KMS-11 (cell line): ENCODE data around the gene ABCB8.
"Not testable (repeated sequence)": the region's sequence is repeated elsewhere in the genome, so short reads cannot be mapped to it uniquely, and the experiment has no call there.

Source experiments
- H2AFZ ChIP-seq: fragments of 200-600 bp; sonication (generic); 2 replicates; pipeline ENCODE4 v1.6.1; 2016; ENCODE audit warnings: antibody characterized with exemption, mixed run types, low read depth
- H3K27ac ChIP-seq: fragments of 200-600 bp; sonication (generic); 2 replicates; pipeline ENCODE4 v1.6.1; 2016; ENCODE audit warnings: mild to moderate bottlenecking, mixed run types
- H3K27me3 ChIP-seq: fragments of 200-600 bp; sonication (generic); 2 replicates; pipeline ENCODE4 v1.6.1; 2017; ENCODE audit warnings: mild to moderate bottlenecking, low read depth, mixed run types, moderate library complexity; ENCODE audit not compliant: insufficient read depth
- H3K36me3 ChIP-seq: fragments of 200-600 bp; sonication (generic); 2 replicates; pipeline ENCODE4 v1.6.1; 2017; ENCODE audit warnings: mild to moderate bottlenecking, mixed run types; ENCODE audit not compliant: insufficient read depth
- H3K4me1 ChIP-seq: fragments of 200-600 bp; sonication (generic); 2 replicates; pipeline ENCODE4 v1.6.1; 2016; ENCODE audit warnings: mild to moderate bottlenecking, low read depth, mixed run types; ENCODE audit not compliant: poor library complexity, severe bottlenecking
- H3K4me2 ChIP-seq: fragments of 200-600 bp; sonication (generic); 2 replicates; pipeline ENCODE4 v1.7.0; 2016; ENCODE audit warnings: mild to moderate bottlenecking, mixed run types
- H3K4me3 ChIP-seq: fragments of 200-600 bp; sonication (generic); IDR thresholded peaks from 2 replicates; pipeline ENCODE4 v1.6.1; 2017; ENCODE audit warnings: low read depth, low read length, mixed read lengths; ENCODE audit not compliant: insufficient read depth
- H3K79me2 ChIP-seq: fragments of 200-600 bp; sonication (generic); 2 replicates; pipeline ENCODE4 v1.6.1; 2016; ENCODE audit warnings: low read depth, mixed run types; ENCODE audit not compliant: insufficient read depth
- H3K9ac ChIP-seq: fragments of 200-600 bp; sonication (generic); 2 replicates; pipeline ENCODE4 v1.6.1; 2016; ENCODE audit warnings: mild to moderate bottlenecking, mixed run types
- H4K20me1 ChIP-seq: fragments of 200-600 bp; sonication (generic); 2 replicates; pipeline ENCODE4 v1.6.1; 2016; ENCODE audit warnings: mild to moderate bottlenecking, mixed run types; ENCODE audit not compliant: insufficient read depth
- CTCF ChIP-seq: fragments of 200-600 bp; sonication (generic); conservative IDR thresholded peaks from 2 replicates; pipeline ENCODE4 v1.6.1; 2017; ENCODE audit warnings: low read depth, mild to moderate bottlenecking, antibody characterized with exemption, low read length, moderate library complexity, mixed read lengths

The ABCB8 gene

DNA sequence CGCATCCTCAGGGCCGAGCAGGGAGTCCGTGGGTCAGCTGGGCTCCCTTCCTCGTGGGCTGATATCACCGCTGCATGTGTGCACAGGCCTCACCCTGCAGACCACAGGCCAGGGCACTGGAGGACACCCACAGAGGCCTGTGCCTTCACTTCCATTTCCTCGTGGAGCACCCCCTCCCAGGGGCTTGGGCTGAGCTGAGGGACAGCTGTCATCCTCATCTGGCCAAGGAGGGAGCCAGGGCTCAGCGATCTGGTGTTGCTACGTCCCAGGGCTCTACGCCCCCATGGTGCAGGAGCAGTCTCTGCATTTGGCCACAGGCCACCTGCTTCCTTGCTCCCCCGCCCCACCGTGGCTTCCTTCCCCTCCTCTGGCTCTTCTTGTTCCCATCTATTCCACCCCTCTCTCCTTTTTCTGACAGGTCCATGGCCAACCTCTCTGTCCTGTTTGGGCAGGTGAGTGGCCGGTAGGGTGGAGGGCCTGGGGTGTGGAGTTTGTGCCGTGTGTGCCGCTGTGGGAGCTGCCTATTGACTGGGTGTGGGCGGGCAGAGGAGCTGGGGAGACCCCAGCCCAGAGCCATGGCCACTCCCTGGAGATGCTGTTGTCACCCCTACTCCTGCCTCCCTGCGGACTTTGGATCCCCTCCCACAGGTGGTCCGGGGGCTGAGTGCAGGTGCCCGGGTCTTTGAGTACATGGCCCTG, 11.7 kb downstream of the ABCB8 start:
- no peak overlapping the region for H3K9ac ChIP-seq
- no peak overlapping the region for H2AFZ ChIP-seq
- TF ChIP-seq CTCF = no peak
- H3K27me3 ChIP-seq = no peaks in the 10 kb centered on the region
- H3K4me3 ChIP-seq = no peak overlapping the region
- no peaks in the 10 kb centered on the region for H4K20me1 ChIP-seq
- H3K4me1 ChIP-seq = peaks cover 12% of the 10 kb centered on the region
- H3K36me3 ChIP-seq = no peaks in the 10 kb centered on the region
- H3K4me2 ChIP-seq = no peak overlapping the region
- H3K27ac ChIP-seq = no peak overlapping the region
- H3K79me2 ChIP-seq = no peaks in the 10 kb centered on the region

DNA sequence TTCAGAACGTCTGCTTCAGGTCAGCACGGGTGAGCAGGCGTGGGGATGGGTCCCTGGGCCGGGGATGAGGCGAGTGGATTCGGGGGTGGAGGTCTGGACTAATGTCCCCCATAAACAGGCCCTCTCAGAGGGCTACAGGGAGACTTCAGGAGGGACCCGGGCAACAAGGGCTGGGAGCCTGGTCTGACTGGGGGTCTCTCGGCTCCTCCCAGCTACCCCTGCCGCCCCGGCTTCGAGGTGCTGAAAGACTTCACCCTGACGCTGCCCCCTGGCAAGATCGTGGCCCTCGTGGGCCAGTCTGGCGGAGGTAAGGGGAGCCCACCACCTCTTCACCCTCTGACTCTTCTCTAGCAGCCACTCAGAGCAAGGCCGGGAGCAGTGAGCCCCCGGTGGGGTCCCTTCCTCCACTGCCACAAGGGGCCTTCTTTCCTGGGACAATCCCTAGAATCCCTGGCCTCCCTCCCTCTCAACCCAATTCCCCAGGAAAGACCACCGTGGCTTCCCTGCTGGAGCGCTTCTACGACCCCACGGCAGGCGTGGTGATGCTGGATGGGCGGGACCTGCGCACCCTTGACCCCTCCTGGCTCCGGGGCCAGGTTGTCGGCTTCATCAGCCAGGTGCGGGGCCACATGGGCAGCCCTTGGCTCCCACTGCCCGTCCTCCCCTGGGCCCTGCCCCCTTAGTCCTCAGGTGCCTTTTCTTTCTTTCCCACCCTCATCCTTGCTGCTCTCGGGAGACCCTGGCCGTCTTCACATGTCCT, 12.5 kb downstream of the ABCB8 start:
- no peak overlapping the region for H3K27ac ChIP-seq
- peaks cover 12% of the 10 kb centered on the region for H3K4me1 ChIP-seq
- no peaks in the 10 kb centered on the region for H3K27me3 ChIP-seq
- H3K79me2 ChIP-seq = no peaks in the 10 kb centered on the region
- no peak overlapping the region for H3K4me2 ChIP-seq
- TF ChIP-seq CTCF = no peak
- H3K9ac ChIP-seq = no peak overlapping the region
- H3K36me3 ChIP-seq = no peaks in the 10 kb centered on the region
- no peak overlapping the region for H2AFZ ChIP-seq
- H4K20me1 ChIP-seq = no peaks in the 10 kb centered on the region
- H3K4me3 ChIP-seq = no peak overlapping the region

- not testable (repeated sequence) for H4K20me1 ChIP-seq, H3K27ac ChIP-seq, H3K36me3 ChIP-seq, H3K4me3 ChIP-seq, H3K4me2 ChIP-seq, H3K9ac ChIP-seq, H3K27me3 ChIP-seq, H2AFZ ChIP-seq, H3K79me2 ChIP-seq
- peaks cover 12% of the 10 kb centered on the region for H3K4me1 ChIP-seq
These were observed 15.2 kb downstream of the ABCB8 start for GRCh38 chr7:151043449-151043848.

GRCh38 chr7:151043959-151044358, 15.7 kb downstream of the ABCB8 start:
- no peak overlapping the region for H3K4me3 ChIP-seq
- H3K27me3 ChIP-seq = no peaks in the 10 kb centered on the region; the same call in 1 of the 2 replicates
- H4K20me1 ChIP-seq = no peaks in the 10 kb centered on the region
- no peak for TF ChIP-seq CTCF
- no peak overlapping the region for H2AFZ ChIP-seq
- peaks cover 8% of the 10 kb centered on the region for H3K4me1 ChIP-seq
- H3K4me2 ChIP-seq = no peak overlapping the region
- H3K27ac ChIP-seq = no peak overlapping the region
- H3K9ac ChIP-seq = no peak overlapping the region
- H3K36me3 ChIP-seq = no peaks in the 10 kb centered on the region
- no peaks in the 10 kb centered on the region for H3K79me2 ChIP-seq

- H3K27me3 ChIP-seq = peaks cover 11% of the 10 kb centered on the region; the same call in 1 of the 2 replicates
- H2AFZ ChIP-seq = no peak overlapping the region
- H3K36me3 ChIP-seq = no peaks in the 10 kb centered on the region
- H3K9ac ChIP-seq = no peak overlapping the region
- no peaks in the 10 kb centered on the region for H4K20me1 ChIP-seq
- H3K27ac ChIP-seq = no peak overlapping the region
- no peak overlapping the region for H3K4me3 ChIP-seq
- no peak overlapping the region for H3K4me2 ChIP-seq
- no peak for TF ChIP-seq CTCF
- H3K4me1 ChIP-seq = no peaks in the 10 kb centered on the region
- H3K79me2 ChIP-seq = no peaks in the 10 kb centered on the region
These were observed 17.0 kb downstream of the ABCB8 start for GRCh38 chr7:151045262-151045661.
